IPS-20b (cell line): ENCODE data around the gene HSPG2.

Source experiments
- H3K27ac ChIP-seq: one replicate; pipeline ENCODE4 v1.5.1; 2013; ENCODE audit warnings: low read length
- H3K27me3 ChIP-seq: 2 replicates; pipeline ENCODE4 v1.6.1; 2013; ENCODE audit warnings: mild to moderate bottlenecking, low read length, inconsistent platforms; ENCODE audit not compliant: insufficient read depth
- H3K36me3 ChIP-seq: 2 replicates; pipeline ENCODE4 v1.6.1; 2013; ENCODE audit warnings: low read depth, mild to moderate bottlenecking, inconsistent platforms, low read length, moderate library complexity; ENCODE audit not compliant: insufficient read depth
- H3K4me1 ChIP-seq: 2 replicates; pipeline ENCODE4 v1.6.1; 2013; ENCODE audit warnings: mild to moderate bottlenecking, control low read depth, inconsistent platforms, low read length, moderate library complexity; ENCODE audit not compliant: insufficient read depth
- H3K4me3 ChIP-seq: 2 replicates; pipeline ENCODE4 v1.5.1; 2013; ENCODE audit warnings: mild to moderate bottlenecking, low read length, inconsistent platforms
- H3K9ac ChIP-seq: 2 replicates; pipeline ENCODE4 v1.6.1; 2013; ENCODE audit warnings: low read depth, mild to moderate bottlenecking, inconsistent platforms, low read length, moderate library complexity
- H3K9me3 ChIP-seq: 2 replicates; pipeline ENCODE4 v1.6.1; 2013; ENCODE audit warnings: mild to moderate bottlenecking, low read depth, low read length, inconsistent platforms; ENCODE audit not compliant: insufficient read depth

The HSPG2 gene

GRCh38 chr1:21876267-21876666 is 60.8 kb downstream of the HSPG2 start:
- no peak overlapping the region for H3K9ac ChIP-seq
- H3K36me3 ChIP-seq, result peaks cover 72% of the 10 kb centered on the region
- no peak overlapping the region for H3K27ac ChIP-seq

GRCh38 chr1:21875621-21876063 is 61.5 kb downstream of the HSPG2 start:
- Histone ChIP-seq H3K9me3 (no peaks in the 10 kb centered on the region), H3K27me3 (no peaks in the 10 kb centered on the region), H3K27ac (no peak overlapping the region), H3K4me3 (no peak overlapping the region), H3K36me3 (peaks cover 74% of the 10 kb centered on the region), H3K4me1 (no peaks in the 10 kb centered on the region; the same call in 1 of the 2 replicates), H3K9ac (no peak overlapping the region)

More at GRCh38 chr1:21876267-21876666, 60.8 kb downstream of the HSPG2 start:
- Histone ChIP-seq H3K27me3 (no peaks in the 10 kb centered on the region), H3K9me3 (no peaks in the 10 kb centered on the region), H3K4me1 (no peaks in the 10 kb centered on the region; the same call in 1 of the 2 replicates), H3K4me3 (no peak overlapping the region)

GRCh38 chr1:21874778-21875547 is 62.1 kb downstream of the HSPG2 start:
- no peaks in the 10 kb centered on the region for H3K9me3 ChIP-seq
- peaks cover 68% of the 10 kb centered on the region for H3K36me3 ChIP-seq
- H3K27me3 ChIP-seq, result no peaks in the 10 kb centered on the region
- no peaks in the 10 kb centered on the region; the same call in 1 of the 2 replicates for H3K4me1 ChIP-seq
- H3K27ac ChIP-seq, result no peak overlapping the region
- no peak overlapping the region for H3K4me3 ChIP-seq
- no peak overlapping the region for H3K9ac ChIP-seq

- H3K27ac ChIP-seq, result no peak overlapping the region
- H3K4me1 ChIP-seq, result no peaks in the 10 kb centered on the region; the same call in 1 of the 2 replicates
- no peaks in the 10 kb centered on the region for H3K27me3 ChIP-seq
- H3K4me3 ChIP-seq, result no peak overlapping the region
- H3K9me3 ChIP-seq, result no peaks in the 10 kb centered on the region
- no peak overlapping the region for H3K9ac ChIP-seq
- peaks cover 68% of the 10 kb centered on the region for H3K36me3 ChIP-seq
Observed at GRCh38 chr1:21874328-21874727, 62.8 kb downstream of the HSPG2 start.

- H3K27me3 ChIP-seq, result no peaks in the 10 kb centered on the region
- H3K36me3 ChIP-seq, result peaks cover 63% of the 10 kb centered on the region
- H3K27ac ChIP-seq, result no peak overlapping the region
- H3K9ac ChIP-seq, result no peak overlapping the region
- no peaks in the 10 kb centered on the region for H3K9me3 ChIP-seq
- no peaks in the 10 kb centered on the region; the same call in 1 of the 2 replicates for H3K4me1 ChIP-seq
- no peak overlapping the region for H3K4me3 ChIP-seq
Observed at GRCh38 chr1:21873761-21874160, 63.3 kb downstream of the HSPG2 start.

GRCh38 chr1:21873174-21873573 is 63.9 kb downstream of the HSPG2 start:
- no peak overlapping the region for H3K9ac ChIP-seq
- no peaks in the 10 kb centered on the region for H3K27me3 ChIP-seq
- peaks cover 65% of the 10 kb centered on the region for H3K36me3 ChIP-seq
- no peak overlapping the region for H3K27ac ChIP-seq
- H3K4me1 ChIP-seq, result no peaks in the 10 kb centered on the region; the same call in 1 of the 2 replicates
- no peaks in the 10 kb centered on the region for H3K9me3 ChIP-seq
- H3K4me3 ChIP-seq, result no peak overlapping the region

GRCh38 chr1:21872445-21873079 is 64.5 kb downstream of the HSPG2 start:
- no peaks in the 10 kb centered on the region for H3K9me3 ChIP-seq
- H3K4me3 ChIP-seq, result no peak overlapping the region
- H3K9ac ChIP-seq, result no peak overlapping the region
- peaks cover 62% of the 10 kb centered on the region for H3K36me3 ChIP-seq
- no peaks in the 10 kb centered on the region for H3K27me3 ChIP-seq
- no peak overlapping the region for H3K27ac ChIP-seq
- H3K4me1 ChIP-seq, result no peaks in the 10 kb centered on the region; the same call in 1 of the 2 replicates

- no peaks in the 10 kb centered on the region; the same call in 1 of the 2 replicates for H3K4me1 ChIP-seq
- H3K9me3 ChIP-seq, result no peaks in the 10 kb centered on the region
- no peaks in the 10 kb centered on the region for H3K27me3 ChIP-seq
- no peak overlapping the region for H3K27ac ChIP-seq
- H3K36me3 ChIP-seq, result peaks cover 62% of the 10 kb centered on the region
- no peak overlapping the region for H3K4me3 ChIP-seq
- no peak overlapping the region for H3K9ac ChIP-seq
Observed at GRCh38 chr1:21871943-21872342, 65.2 kb downstream of the HSPG2 start.

GRCh38 chr1:21870611-21871010 is 66.5 kb downstream of the HSPG2 start:
- Histone ChIP-seq H3K9me3 (no peaks in the 10 kb centered on the region), H3K27me3 (no peaks in the 10 kb centered on the region), H3K27ac (no peak overlapping the region), H3K9ac (no peak overlapping the region), H3K4me3 (no peak overlapping the region), H3K4me1 (peaks cover 11% of the 10 kb centered on the region), H3K36me3 (peaks cover 53% of the 10 kb centered on the region)

GRCh38 chr1:21869620-21870121 is 67.4 kb downstream of the HSPG2 start:
- Histone ChIP-seq H3K9ac (no peak overlapping the region), H3K4me3 (no peak overlapping the region), H3K4me1 (peaks cover 12% of the 10 kb centered on the region), H3K27ac (no peak overlapping the region), H3K36me3 (peaks cover 46% of the 10 kb centered on the region), H3K27me3 (no peaks in the 10 kb centered on the region), H3K9me3 (no peaks in the 10 kb centered on the region)

- Histone ChIP-seq H3K27ac (no peak overlapping the region), H3K36me3 (peaks cover 45% of the 10 kb centered on the region), H3K9ac (no peak overlapping the region), H3K4me1 (peaks cover 12% of the 10 kb centered on the region), H3K9me3 (no peaks in the 10 kb centered on the region), H3K4me3 (no peak overlapping the region), H3K27me3 (no peaks in the 10 kb centered on the region)
Observed at GRCh38 chr1:21868941-21869454, 68.1 kb downstream of the HSPG2 start.
